Measurements from ENCODE around the gene RELA.
A peak's percentile ranks its signal among the peaks of the same experiment; 100 is the strongest.

RELA gene

GRCh38 chr11:65617136-65617850 lies 45.4 kb downstream of the RELA start:
- H3K4me3 ChIP-seq (ENCODE audit: low read depth, low read length): peak overlapping the region; percentile 71
- no peak for TF ChIP-seq CTCF (IDR thresholded peaks at IDR 0.05; ENCODE audit: insufficient read depth, low read depth, low read length, missing control alignments)
- no peak for DNase-seq (ENCODE audit: low read depth)

GRCh38 chr11:65616575-65617001 lies 46.1 kb downstream of the RELA start:
- H3K4me3 ChIP-seq (ENCODE audit: low read depth, low read length): peak overlapping the region; percentile 71
- TF ChIP-seq CTCF (IDR thresholded peaks at IDR 0.05; ENCODE audit: insufficient read depth, low read depth, low read length, missing control alignments): no peak
- DNase-seq (ENCODE audit: low read depth): peak; percentile 37

- no peak for TF ChIP-seq CTCF (IDR thresholded peaks at IDR 0.05; ENCODE audit: insufficient read depth, low read depth, low read length, missing control alignments)
- peak; percentile 66 for DNase-seq (ENCODE audit: low read depth)
- H3K4me3 ChIP-seq (ENCODE audit: low read depth, low read length): peak overlapping the region; percentile 71
Observed at GRCh38 chr11:65615950-65616574, 46.7 kb downstream of the RELA start.

- H3K4me3 ChIP-seq (ENCODE audit: low read depth, low read length): peak within 1 kb of the TSS; percentile 82
- TF ChIP-seq CTCF (IDR thresholded peaks at IDR 0.05; ENCODE audit: insufficient read depth, low read depth, low read length, missing control alignments): no peak
- peak; percentile 100 for DNase-seq (ENCODE audit: low read depth)
Observed at GRCh38 chr11:65615229-65615949, 47.3 kb downstream of the RELA start, which contains the start of gene PCNX3. Gene PCNX3 (plus strand): TSS chr11:65615776. CDS start chr11:65616312, 536 bp downstream.

- peak overlapping the region; percentile 82 for H3K4me3 ChIP-seq (ENCODE audit: low read depth, low read length)
- DNase-seq (ENCODE audit: low read depth): no peak
- TF ChIP-seq CTCF (IDR thresholded peaks at IDR 0.05; ENCODE audit: insufficient read depth, low read depth, low read length, missing control alignments): no peak
Observed at GRCh38 chr11:65613091-65613928, 49.4 kb downstream of the RELA start.

GRCh38 chr11:65612691-65613090 lies 50.0 kb downstream of the RELA start:
- DNase-seq (ENCODE audit: low read depth): no peak
- peak overlapping the region; percentile 82 for H3K4me3 ChIP-seq (ENCODE audit: low read depth, low read length)
- TF ChIP-seq CTCF (IDR thresholded peaks at IDR 0.05; ENCODE audit: insufficient read depth, low read depth, low read length, missing control alignments): no peak

Data from GM12865 (cell line).